CD4-positive, alpha-beta T cell treated with Interleukin-10 for 1 hour (primary cell): Measurements from ENCODE around the gene DLG2.
"Not testable (repeated sequence)": the region's sequence is repeated elsewhere in the genome, so short reads cannot be mapped to it uniquely, and the experiment has no call there.

Source experiments
- DNase-seq: peaks from one replicate; pipeline ENCODE4 v3.0.0-alpha.2; 2020

Gene DLG2

GRCh38 chr11:85627332-85627997 is at the start of gene DLG2:
TSS of gene DLG2 (minus strand) at chr11:85627344.
- peak; percentile 16 for DNase-seq

GRCh38 chr11:85673393-85673792 is 46.2 kb upstream of the DLG2 start:
- no peak for DNase-seq

- DNase-seq, result no peak
Measured at GRCh38 chr11:85672105-85672902, 45.2 kb upstream of the DLG2 start.

GRCh38 chr11:85670949-85671663 is 44.0 kb upstream of the DLG2 start:
- not testable (repeated sequence) for DNase-seq

- no peak for DNase-seq
Measured at GRCh38 chr11:85668157-85668556, 41.0 kb upstream of the DLG2 start.

- DNase-seq, result no peak
Measured at GRCh38 chr11:85666687-85667086, 39.5 kb upstream of the DLG2 start.

- DNase-seq, result peak; percentile 35
Measured at GRCh38 chr11:85665733-85666132, 38.6 kb upstream of the DLG2 start.

- peak; percentile 95 for DNase-seq
Measured at GRCh38 chr11:85664615-85665481, 37.7 kb upstream of the DLG2 start, which contains the start of gene CREBZF. TSS of gene CREBZF (minus strand) at chr11:85665129. CDS start at chr11:85664875, 254 bp downstream.

GRCh38 chr11:85663753-85664614 is 36.8 kb upstream of the DLG2 start:
- peak; percentile 91 for DNase-seq

- DNase-seq, result peak; percentile 55
Measured at GRCh38 chr11:85663080-85663752, 36.1 kb upstream of the DLG2 start.

- no peak for DNase-seq
Measured at GRCh38 chr11:85661972-85662664, 35.0 kb upstream of the DLG2 start.

GRCh38 chr11:85658180-85658579 is 31.0 kb upstream of the DLG2 start:
- no peak for DNase-seq

- no peak for DNase-seq
Measured at GRCh38 chr11:85656777-85657176, 29.6 kb upstream of the DLG2 start.

- DNase-seq, result not testable (repeated sequence)
Measured at GRCh38 chr11:85654343-85654742, 27.2 kb upstream of the DLG2 start.

- no peak for DNase-seq
Measured at GRCh38 chr11:85652786-85653447, 25.8 kb upstream of the DLG2 start.

GRCh38 chr11:85651118-85651517 is 24.0 kb upstream of the DLG2 start:
- DNase-seq, result no peak

GRCh38 chr11:85647604-85648299 is 20.6 kb upstream of the DLG2 start, which contains the start of gene TMEM126A:
TSS of gene TMEM126A (plus strand) at chr11:85647967. CDS start at chr11:85650256, 2,289 bp downstream.
- DNase-seq, result peak; percentile 91

- DNase-seq, result no peak
Measured at GRCh38 chr11:85647078-85647477, 19.9 kb upstream of the DLG2 start.

- no peak for DNase-seq
Measured at GRCh38 chr11:85643191-85643614, 16.1 kb upstream of the DLG2 start.
